Measurements from ENCODE around the gene PYHIN1.
"Not testable (repeated sequence)": the region's sequence is repeated elsewhere in the genome, so short reads cannot be mapped to it uniquely, and the experiment has no call there.

PYHIN1 gene

DNA sequence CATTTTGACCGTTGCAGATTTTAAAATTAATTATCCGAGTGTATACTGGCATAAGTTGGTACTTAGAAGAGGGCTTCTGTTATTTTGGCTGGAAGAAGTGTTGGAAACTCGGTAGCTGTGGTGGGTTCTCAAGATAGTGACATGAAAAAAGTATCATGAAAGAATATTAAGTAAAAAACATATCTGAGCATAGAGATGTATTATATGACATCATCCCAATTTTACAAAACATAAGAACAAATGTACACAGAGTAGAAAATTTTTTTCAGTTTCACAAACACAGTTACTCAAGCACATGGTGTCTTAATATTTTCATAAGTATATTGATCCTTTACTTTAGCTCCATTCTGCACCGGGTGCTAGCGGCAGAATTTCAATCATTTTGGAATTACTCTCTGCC is 79.0 kb downstream of the PYHIN1 start:
- Histone ChIP-seq H3K79me2 (ENCODE audit: control insufficient read depth, insufficient read depth, low read length, unreplicated experiment) (peaks cover 66% of the 10 kb centered on the region), H3K4me3 (ENCODE audit: low read depth, low read length) (peak overlapping the region; percentile 87), H3K4me1 (ENCODE audit: control insufficient read depth, insufficient read depth, low read length, unreplicated experiment) (peaks cover 40% of the 10 kb centered on the region), H3K36me3 (ENCODE audit: insufficient read depth, low read length) (peaks cover 19% of the 10 kb centered on the region), H3K27me3 (ENCODE audit: insufficient read depth, low read length) (no peaks in the 10 kb centered on the region), H2AFZ (ENCODE audit: low read length, unreplicated experiment) (no peak overlapping the region), H3K27ac (ENCODE audit: low read depth, low read length) (peak overlapping the region; percentile 98)

DNA sequence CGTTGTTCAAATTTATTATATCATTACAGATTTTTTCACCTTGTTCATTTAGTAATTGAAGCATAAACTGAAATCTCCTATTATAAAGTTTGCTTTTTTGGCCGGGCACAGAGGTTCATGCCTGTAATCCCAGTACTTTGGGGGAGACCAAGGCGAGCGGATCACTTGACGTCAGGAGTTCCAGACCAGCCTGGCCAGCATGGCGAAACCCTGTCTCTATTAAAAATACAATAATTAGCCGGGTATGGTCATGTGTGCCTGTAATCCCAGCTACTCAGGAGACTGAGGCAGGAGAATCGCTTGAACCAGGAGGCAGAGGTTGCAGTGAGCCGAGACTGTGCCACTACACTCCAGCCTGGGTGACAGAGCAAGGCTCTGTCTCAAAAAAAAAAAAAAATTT is 79.6 kb downstream of the PYHIN1 start:
- Histone ChIP-seq H3K36me3 (ENCODE audit: insufficient read depth, low read length) (peaks cover 23% of the 10 kb centered on the region), H3K79me2 (ENCODE audit: control insufficient read depth, insufficient read depth, low read length, unreplicated experiment) (peaks cover 72% of the 10 kb centered on the region), H3K27ac (ENCODE audit: low read depth, low read length) (peak overlapping the region; percentile 98), H3K4me1 (ENCODE audit: control insufficient read depth, insufficient read depth, low read length, unreplicated experiment) (peaks cover 41% of the 10 kb centered on the region), H3K4me3 (ENCODE audit: low read depth, low read length) (peak overlapping the region; percentile 87)
- H2AFZ ChIP-seq (ENCODE audit: low read length, unreplicated experiment); H3K27me3 ChIP-seq (ENCODE audit: insufficient read depth, low read length): not testable (repeated sequence)

DNA sequence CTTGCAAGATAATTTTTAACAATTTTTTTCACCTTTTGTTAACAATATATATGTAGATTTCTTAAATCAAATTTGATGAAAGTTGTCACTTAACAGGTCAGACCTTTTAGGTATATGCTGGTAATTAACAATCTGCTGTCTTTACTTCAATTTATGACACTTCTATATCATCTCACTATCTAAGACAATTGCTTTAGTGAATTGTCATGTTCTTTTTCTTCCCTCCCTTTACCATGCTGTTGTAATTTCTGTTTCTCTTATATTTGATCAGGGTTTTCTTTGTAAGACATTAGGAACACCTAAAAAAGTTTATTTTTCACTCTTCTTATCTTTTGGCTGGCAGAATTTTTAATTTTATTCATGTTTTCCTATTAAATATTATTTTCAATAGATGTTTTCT is 80.4 kb downstream of the PYHIN1 start:
- Histone ChIP-seq H3K79me2 (ENCODE audit: control insufficient read depth, insufficient read depth, low read length, unreplicated experiment) (peaks cover 80% of the 10 kb centered on the region), H3K4me3 (ENCODE audit: low read depth, low read length) (peak overlapping the region; percentile 87)

DNA sequence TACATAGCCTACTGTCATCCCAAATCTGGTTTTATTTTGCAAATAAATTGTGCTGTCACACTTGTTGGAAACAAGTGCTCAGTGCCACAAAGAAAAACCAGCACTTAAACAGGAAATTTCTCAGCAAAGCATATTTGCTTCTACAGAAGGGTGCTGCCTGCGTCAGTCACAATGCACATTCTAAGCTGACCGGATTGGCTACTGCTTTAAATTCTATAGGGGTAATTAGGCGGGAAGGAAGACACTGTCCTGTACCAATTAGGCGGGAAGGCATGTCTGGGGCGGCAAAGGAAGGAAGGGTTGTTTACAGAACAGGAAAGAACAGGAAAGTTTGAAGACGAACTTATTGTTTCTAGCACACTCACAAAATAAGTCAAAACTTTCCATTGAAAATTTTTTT is 81.1 kb downstream of the PYHIN1 start:
- H3K4me3 ChIP-seq (ENCODE audit: low read depth, low read length) = peak overlapping the region; percentile 87
- H3K4me1 ChIP-seq (ENCODE audit: control insufficient read depth, insufficient read depth, low read length, unreplicated experiment) = peaks cover 53% of the 10 kb centered on the region
- peaks cover 84% of the 10 kb centered on the region for H3K79me2 ChIP-seq (ENCODE audit: control insufficient read depth, insufficient read depth, low read length, unreplicated experiment)
- H2AFZ ChIP-seq (ENCODE audit: low read length, unreplicated experiment) = no peak overlapping the region
- no peaks in the 10 kb centered on the region for H3K27me3 ChIP-seq (ENCODE audit: insufficient read depth, low read length)
- H3K36me3 ChIP-seq (ENCODE audit: insufficient read depth, low read length) = peaks cover 35% of the 10 kb centered on the region
- H3K27ac ChIP-seq (ENCODE audit: low read depth, low read length) = peak overlapping the region; percentile 64

More for the DNA sequence above, 80.4 kb downstream of the PYHIN1 start:
- no peak overlapping the region for H2AFZ ChIP-seq (ENCODE audit: low read length, unreplicated experiment)
- H3K36me3 ChIP-seq (ENCODE audit: insufficient read depth, low read length) = peaks cover 31% of the 10 kb centered on the region
- H3K27ac ChIP-seq (ENCODE audit: low read depth, low read length) = peak overlapping the region; percentile 64
- H3K27me3 ChIP-seq (ENCODE audit: insufficient read depth, low read length) = no peaks in the 10 kb centered on the region
- peaks cover 49% of the 10 kb centered on the region for H3K4me1 ChIP-seq (ENCODE audit: control insufficient read depth, insufficient read depth, low read length, unreplicated experiment)

DNA sequence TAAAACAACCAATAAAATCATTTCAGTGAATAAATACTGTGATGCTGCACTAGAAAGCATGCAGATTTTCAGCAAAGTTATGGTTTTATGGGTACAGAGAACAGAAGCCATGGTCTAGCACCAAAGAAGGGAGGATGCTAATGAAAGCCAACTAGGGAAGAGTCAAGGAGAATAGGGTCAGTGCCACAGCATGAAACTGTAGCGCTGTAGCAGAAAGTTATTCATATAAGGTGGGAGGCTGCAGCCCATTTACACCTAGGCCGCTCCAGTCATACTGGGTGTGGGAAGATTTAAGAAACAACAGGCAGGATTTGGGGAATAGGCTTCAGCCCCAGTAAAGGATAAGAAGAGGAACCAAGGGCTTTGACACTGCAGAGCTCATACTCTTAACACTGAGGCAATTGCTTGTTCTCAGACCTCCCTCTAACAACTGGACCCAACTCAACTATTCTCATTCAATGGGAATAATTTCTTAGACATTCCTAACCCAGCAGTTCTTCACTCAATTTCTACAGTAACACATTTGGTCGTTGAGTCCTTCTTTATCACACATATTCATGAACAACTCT is 82.7 kb downstream of the PYHIN1 start:
- peaks cover 59% of the 10 kb centered on the region for H3K4me1 ChIP-seq (ENCODE audit: control insufficient read depth, insufficient read depth, low read length, unreplicated experiment)
- H3K79me2 ChIP-seq (ENCODE audit: control insufficient read depth, insufficient read depth, low read length, unreplicated experiment) = peaks cover 91% of the 10 kb centered on the region
- peak overlapping the region; percentile 90 for H3K27ac ChIP-seq (ENCODE audit: low read depth, low read length)
- H3K27me3 ChIP-seq (ENCODE audit: insufficient read depth, low read length) = no peaks in the 10 kb centered on the region
- no peak overlapping the region for H2AFZ ChIP-seq (ENCODE audit: low read length, unreplicated experiment)
- H3K4me3 ChIP-seq (ENCODE audit: low read depth, low read length) = peak overlapping the region; percentile 87
- H3K36me3 ChIP-seq (ENCODE audit: insufficient read depth, low read length) = peaks cover 50% of the 10 kb centered on the region

DNA sequence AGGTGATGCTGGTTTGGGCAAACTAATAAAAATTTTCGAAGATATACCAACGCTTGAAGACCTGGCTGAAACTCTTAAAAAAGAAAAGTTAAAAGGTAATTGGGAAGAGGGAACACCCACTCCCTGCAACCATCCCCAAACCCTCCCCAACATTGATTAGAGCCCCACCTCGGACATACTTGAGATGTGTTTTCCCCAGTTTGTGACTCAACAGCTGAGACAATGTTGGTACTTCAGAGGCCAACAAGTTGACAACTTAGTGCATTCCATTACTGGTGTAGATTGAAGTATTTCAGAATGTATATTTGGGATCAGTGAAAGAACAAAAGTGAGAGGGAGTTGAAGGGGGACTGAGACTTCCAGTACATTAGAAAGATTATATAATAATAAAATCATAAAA is 83.5 kb downstream of the PYHIN1 start:
- Histone ChIP-seq H3K4me1 (ENCODE audit: control insufficient read depth, insufficient read depth, low read length, unreplicated experiment) (peaks cover 55% of the 10 kb centered on the region), H3K27me3 (ENCODE audit: insufficient read depth, low read length) (no peaks in the 10 kb centered on the region), H3K4me3 (ENCODE audit: low read depth, low read length) (peak overlapping the region; percentile 87), H3K27ac (ENCODE audit: low read depth, low read length) (peak overlapping the region; percentile 90), H3K79me2 (ENCODE audit: control insufficient read depth, insufficient read depth, low read length, unreplicated experiment) (peaks cover 95% of the 10 kb centered on the region), H3K36me3 (ENCODE audit: insufficient read depth, low read length) (peaks cover 53% of the 10 kb centered on the region), H2AFZ (ENCODE audit: low read length, unreplicated experiment) (no peak overlapping the region)

DNA sequence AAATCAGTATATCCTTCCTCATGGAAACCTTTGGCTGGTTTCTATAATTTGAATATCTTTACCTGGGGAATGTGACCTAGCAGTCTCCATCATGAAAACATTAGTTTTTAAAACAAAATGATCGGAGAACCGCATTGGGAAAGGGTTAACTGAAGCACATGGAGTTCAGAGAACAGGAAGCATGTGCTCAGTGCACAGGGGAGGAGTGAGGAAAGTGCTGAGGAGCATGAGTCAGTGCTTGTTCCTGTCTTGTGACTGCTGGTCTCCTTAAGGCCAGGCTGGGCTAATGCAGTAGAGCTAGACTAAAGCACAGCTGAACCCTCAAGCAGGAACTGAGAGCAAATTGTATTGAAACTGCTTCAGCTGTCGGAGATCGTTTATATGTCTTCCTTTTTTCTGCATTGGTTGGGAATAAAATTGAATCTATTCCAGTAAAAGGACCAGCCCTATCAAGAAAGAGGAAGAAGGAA is 84.1 kb downstream of the PYHIN1 start:
- no peaks in the 10 kb centered on the region for H3K27me3 ChIP-seq (ENCODE audit: insufficient read depth, low read length)
- peak overlapping the region; percentile 87 for H3K4me3 ChIP-seq (ENCODE audit: low read depth, low read length)
- peaks cover 55% of the 10 kb centered on the region for H3K4me1 ChIP-seq (ENCODE audit: control insufficient read depth, insufficient read depth, low read length, unreplicated experiment)
- peaks cover 59% of the 10 kb centered on the region for H3K36me3 ChIP-seq (ENCODE audit: insufficient read depth, low read length)
- peak overlapping the region; percentile 90 for H3K27ac ChIP-seq (ENCODE audit: low read depth, low read length)
- peaks cover 95% of the 10 kb centered on the region for H3K79me2 ChIP-seq (ENCODE audit: control insufficient read depth, insufficient read depth, low read length, unreplicated experiment)
- no peak overlapping the region for H2AFZ ChIP-seq (ENCODE audit: low read length, unreplicated experiment)

DNA sequence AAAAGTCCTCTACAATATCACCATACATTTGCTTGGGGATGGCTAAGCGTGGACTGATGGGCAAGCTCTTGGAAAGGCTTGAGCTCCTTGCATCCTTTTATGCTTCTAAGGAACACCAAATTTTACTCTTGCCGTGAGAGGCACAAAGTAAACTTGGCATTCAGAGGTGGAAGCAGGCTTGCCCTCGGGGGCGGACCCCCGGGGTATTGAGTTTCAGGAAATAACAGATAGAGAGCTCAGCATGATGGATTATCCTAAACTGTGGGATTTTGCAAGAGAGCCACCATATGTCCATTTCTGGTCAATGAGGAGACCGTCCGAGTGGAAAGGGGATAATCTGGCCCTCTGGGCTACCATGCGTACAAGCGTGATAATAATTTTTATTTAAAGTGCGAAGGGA is 92.4 kb downstream of the PYHIN1 start:
- Histone ChIP-seq H3K27me3 (ENCODE audit: insufficient read depth, low read length) (no peaks in the 10 kb centered on the region), H3K27ac (ENCODE audit: low read depth, low read length) (no peak overlapping the region), H3K4me1 (ENCODE audit: control insufficient read depth, insufficient read depth, low read length, unreplicated experiment) (peaks cover 16% of the 10 kb centered on the region), H2AFZ (ENCODE audit: low read length, unreplicated experiment) (no peak overlapping the region), H3K79me2 (ENCODE audit: control insufficient read depth, insufficient read depth, low read length, unreplicated experiment) (peaks cover 82% of the 10 kb centered on the region), H3K36me3 (ENCODE audit: insufficient read depth, low read length) (peaks cover 68% of the 10 kb centered on the region), H3K4me3 (ENCODE audit: low read depth, low read length) (no peak overlapping the region)

DNA sequence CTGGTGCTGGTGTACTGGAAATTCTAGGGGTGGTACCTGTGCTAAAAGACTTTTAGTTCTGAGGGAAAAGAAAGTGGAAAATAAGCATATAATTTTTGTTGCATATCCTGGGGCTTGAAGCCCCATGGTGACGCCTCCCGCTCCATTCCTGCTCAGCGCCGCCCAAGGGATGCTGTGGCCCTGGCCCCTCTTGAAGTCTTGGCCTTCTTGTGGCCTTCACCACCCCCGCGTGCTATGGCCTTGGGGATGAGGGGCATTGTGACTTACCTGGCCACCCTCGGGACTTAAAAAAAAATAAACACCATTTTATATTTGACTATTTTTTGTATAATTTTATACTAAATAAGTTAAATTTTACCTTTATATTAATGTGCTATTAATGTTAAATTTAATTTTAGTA is 93.7 kb downstream of the PYHIN1 start:
- H2AFZ ChIP-seq (ENCODE audit: low read length, unreplicated experiment) = no peak overlapping the region
- H3K4me1 ChIP-seq (ENCODE audit: control insufficient read depth, insufficient read depth, low read length, unreplicated experiment) = peaks cover 13% of the 10 kb centered on the region
- peaks cover 82% of the 10 kb centered on the region for H3K79me2 ChIP-seq (ENCODE audit: control insufficient read depth, insufficient read depth, low read length, unreplicated experiment)
- H3K27me3 ChIP-seq (ENCODE audit: insufficient read depth, low read length) = no peaks in the 10 kb centered on the region
- no peak overlapping the region for H3K4me3 ChIP-seq (ENCODE audit: low read depth, low read length)
- no peak overlapping the region for H3K27ac ChIP-seq (ENCODE audit: low read depth, low read length)
- peaks cover 70% of the 10 kb centered on the region for H3K36me3 ChIP-seq (ENCODE audit: insufficient read depth, low read length)
